Activated CD8-positive, alpha-beta memory T cell treated with anti-CD3 and anti-CD28 coated beads for 48 hours (primary cell): ENCODE results near the gene ASB7.

Experiments used
- DNase-seq, 3 experiments: peaks; one replicate each; pipeline ENCODE4 v3.0.0-alpha.2; 2020; ENCODE audit warnings: low read depth in 2 of 3, low spot score in 2 of 3

ASB7 gene

DNA sequence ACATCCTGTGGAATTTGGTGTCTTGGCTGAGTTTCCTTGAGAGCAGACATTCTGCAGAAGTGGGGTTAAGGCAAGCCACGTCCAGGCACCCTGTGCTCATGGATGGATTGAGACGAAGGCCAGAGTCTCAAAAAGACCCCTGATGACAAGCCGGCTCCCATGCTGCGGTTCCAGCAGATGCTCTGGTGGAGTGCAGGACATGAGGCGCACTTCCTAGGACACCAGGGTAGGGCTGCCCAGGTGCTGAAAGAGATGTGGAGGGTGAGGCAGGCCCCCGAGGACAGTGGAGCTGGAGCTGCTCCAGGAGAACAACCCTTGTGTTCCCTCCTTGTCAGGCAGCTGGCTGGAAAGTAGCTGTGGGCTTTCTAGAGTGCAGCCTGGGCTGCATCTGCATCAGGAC is 81.0 kb downstream of the ASB7 start:
- DNase-seq = no peak

DNA sequence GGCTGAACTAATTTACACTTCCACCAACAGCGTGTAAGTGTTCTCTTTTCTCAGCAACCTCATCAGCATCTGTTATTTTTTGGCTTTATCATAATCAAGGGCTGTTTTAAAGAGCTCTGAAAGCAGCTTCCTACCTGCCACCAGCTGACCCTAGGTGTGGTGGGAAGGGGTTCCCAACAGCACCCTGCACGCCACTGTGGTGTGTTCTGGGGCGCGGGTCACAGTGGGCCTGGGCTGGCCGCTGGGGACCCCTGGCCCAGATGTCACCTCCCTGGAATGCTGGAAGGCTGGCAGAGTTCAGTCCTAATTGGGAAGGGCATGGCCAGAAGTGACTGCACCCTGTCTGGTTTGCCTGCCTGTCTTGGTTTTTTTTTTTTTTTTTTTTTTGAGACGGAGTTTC is 82.2 kb downstream of the ASB7 start:
- DNase-seq = no peak

DNA sequence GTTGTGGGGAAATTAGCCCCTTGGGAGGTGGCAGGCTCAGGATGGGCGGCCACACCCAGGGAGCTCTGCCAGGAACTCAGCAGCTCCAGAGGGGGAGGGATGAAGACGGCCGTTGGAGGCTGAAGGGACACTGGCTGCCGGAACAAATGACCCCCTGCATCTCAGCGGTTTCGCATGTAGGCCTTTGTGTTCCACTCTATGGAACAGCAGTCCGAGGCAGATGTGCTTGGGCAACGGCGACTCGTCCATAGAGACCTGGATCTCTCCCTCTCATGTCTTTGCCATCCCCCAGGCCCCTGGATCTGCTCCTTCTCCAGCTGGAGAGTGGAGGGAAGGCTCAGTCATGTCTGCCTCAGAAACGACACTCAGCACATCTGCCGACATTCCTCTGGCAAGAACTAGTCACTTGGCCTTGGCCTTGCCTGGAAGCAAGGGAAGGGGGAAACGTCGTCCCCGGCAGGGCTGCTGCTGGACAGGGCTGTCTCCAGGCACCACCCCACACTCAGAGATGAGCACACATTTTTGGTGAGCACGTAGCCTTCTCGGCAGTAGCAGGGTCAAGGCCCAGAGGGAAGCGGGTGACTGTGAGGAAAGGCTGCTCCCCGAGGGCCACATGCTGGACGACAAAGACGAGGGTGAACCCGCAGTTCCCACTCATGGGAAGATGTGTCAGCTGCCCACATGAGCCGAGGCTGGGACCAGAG is 83.8 kb downstream of the ASB7 start:
- no peak for DNase-seq

DNA sequence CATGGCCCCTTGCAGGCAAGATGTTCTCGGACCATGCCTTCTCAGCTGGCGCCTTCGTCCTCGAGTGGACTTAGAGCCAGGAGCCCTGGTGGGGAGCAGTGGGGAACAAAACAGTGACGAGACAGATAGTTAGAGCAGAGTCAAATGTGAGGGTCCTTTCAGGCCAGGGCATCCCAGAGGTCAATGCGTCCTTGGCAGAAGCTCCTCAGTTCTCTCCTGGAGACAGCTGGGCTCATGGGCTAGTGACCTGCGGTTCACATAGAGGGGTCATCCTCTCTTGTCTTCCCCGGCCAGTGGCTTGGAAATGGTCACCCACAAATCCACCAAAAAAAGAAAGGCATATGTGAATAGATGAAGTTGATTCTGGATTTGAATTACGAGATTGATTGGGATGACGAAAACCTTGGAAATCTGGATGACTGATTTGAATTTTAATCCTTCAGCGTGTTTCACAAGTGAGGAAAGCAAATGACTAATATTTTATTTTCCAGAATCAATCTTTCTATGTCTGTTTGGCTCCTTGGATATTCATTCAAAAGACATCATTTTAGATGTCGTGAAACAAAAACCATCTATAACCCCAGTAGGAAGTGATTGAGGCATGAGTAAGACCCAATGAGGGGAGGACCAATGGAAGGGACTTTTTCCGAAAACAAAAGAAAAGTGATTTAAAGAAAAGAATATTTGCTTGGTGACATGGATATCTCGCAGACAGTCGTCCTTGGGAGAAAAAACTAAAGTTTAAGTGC is 84.5 kb downstream of the ASB7 start:
- no peak for DNase-seq

DNA sequence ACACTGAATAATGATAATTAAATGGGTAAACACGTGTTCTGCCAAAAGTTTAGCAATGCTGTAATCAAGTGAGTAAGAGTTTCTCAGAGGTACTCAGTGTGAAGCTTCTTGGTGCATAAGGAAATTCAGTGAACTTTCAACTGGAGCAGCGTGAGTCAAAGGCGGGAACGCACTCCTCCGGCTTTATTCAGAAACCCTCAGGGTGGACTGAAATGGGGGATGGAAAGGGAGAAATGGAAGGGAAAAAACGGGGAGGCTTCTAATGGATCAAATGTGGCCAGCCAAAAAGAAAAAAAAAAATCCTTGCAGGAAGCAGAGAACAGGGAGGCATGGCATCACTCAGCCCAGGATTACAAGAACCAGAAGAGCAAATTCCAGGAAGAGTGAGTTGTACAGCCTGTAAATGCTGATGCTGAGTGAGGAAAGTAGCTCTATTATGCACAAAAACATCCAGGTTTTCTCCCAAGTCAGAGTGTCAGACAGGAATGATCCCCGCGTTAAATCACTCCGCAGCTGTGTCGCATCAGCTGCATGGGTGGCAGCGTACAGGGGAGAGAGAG is 85.3 kb downstream of the ASB7 start:
- DNase-seq = no peak

DNA sequence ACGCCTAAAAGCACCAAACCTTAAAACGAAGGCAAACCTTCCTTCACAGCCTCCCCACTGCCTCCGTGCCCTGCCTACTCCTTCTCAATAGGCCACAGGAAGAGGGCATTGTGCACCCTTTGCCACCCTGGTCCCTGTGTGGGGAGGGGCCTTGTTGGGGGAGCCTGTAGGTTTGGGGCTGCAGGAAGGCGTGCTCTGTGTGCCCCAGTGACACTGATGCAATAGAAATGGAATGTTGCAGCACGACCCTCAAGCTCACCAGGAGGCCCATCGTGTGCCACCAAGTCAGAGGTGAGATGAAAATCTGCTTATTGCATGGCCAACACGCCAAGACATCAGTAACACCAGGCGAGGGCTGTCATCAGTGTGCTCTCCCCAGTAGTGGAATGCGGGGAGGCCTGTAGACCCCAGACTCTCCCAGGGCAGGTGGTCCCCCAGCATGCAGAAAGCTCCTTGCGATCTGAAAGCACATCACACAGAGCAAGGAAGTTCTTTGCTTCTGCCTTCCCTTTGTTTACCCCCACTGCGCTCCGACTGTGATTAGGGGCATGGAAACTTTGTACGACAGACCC is 86.2 kb downstream of the ASB7 start:
- no peak for DNase-seq

DNA sequence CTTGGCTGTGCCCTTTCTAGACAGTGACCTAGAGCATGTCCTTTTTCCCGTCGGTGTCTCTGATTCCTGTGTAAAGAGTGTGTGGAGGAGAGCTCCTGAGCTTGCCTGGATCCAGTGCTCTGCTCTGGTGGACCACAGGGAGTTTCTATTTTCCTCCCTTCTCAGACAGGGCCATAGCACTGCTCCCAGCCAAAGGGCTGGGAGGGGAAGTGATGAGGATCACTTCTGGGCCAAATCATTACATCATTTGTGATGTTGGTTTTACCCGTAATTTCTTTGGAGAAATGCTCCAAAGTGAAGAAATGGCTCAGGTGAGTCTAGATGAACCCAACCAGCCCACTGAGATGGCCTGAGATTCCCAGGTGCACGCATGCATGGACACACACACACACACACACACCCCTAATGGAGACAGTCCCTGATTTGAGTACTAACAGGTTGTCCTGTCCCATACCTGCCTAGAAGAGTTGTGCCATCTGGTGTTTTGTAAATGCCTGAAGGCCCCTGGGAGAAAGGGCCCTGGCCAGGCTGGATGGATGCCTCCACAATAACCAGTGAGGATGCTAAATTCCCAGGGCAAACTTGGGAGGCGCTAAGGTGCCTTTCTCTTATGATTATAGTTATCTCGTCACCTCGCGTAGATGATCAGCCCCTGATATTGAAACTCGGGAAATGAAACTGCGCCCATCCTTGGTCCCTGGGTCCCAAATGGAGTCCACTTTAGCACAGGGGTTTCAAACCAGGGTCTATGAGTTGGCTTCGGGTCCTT is 86.9 kb downstream of the ASB7 start:
- no peak for DNase-seq

DNA sequence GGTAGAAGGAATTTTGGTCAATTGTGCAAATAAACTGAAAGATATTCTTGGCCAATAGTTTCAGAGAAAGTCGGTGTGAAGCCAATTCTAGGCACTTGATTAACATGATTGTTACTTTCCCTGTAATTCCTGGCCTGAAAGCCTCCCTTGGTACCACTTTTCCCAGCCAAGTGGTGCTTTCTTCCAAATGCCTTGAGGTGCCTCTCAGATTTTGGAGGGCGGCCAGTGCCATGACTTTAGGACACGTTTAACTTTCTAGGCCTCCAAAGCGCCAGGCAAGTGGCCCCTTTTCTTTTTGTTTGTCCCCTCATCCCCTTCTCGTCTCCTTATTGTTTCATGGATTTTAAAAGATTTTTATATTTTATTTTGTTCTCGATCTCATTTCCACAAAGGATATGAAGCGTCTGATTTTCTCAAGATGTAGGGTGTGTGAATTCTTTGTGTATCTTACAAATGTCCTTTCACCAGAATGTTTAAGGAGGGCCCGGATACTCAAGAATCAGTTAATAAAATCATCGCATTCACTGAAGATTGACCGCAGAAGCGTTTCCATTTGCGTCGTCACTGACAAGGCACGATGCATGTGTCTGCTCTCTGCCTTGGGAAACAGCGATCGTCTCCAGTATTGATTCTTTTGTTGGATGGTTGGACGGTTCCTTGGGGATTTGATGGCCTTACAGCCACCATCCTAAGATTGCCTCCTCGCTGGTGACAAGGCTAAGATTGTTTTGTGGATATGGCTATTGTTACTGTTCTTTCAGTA is 87.8 kb downstream of the ASB7 start:
- no peak for DNase-seq

DNA sequence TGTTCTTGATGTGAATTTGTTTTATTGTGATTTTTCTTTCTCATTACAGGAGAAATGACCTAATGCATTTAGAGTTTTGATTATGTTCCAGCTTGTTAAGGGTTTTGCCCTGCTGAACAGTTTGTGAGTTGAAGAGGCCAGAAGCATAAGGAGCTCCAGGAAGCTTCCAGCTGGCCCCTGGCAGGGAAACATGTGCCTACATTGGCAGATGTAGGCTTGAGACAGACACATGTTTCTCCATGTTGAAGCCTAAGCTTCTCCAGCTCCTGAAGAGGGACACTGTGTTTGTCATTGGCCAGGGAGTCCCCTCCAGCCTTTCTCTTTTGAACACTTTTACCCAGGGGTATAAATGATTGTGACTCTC is 88.4 kb downstream of the ASB7 start:
- DNase-seq = no peak

DNA sequence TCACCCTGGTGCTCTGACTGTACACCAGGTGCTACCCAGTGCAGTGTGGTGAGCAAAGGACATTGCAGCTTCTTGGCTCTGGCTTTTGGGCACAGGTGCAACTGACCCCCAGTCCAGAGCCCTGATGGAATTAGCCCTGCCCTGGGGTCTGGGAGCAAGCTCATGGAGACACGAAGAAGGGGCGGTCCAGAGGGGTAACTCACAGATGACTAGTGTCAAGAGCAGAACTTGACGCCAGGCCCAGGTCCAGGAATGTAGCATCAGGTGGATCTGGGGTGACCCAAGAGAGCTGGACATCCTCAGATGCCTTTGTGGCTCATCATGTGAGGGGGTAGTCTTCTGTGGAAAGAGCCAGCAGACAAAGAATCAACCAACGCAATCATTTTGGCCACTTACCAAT is 88.9 kb downstream of the ASB7 start:
- DNase-seq = no peak

DNA sequence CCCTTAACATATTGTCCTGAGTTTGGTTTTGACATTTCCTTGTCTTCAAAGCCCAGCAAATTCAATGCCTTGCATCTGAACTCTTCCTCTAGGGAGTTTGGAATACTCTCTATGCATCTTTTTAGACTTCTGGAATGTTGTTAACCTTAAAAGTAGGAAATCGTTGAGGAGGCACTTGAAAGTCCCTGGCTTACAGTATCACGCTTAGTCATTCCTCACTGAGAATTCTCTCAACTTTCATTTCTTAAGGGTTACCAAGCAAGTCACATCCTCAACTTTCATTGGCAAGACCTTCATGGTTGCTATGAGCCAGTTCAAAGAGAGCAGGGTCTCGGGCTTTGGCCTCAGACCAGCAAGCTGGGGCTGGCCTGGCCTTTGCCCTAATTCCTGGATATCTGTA is 89.9 kb downstream of the ASB7 start:
- DNase-seq = no peak

DNA sequence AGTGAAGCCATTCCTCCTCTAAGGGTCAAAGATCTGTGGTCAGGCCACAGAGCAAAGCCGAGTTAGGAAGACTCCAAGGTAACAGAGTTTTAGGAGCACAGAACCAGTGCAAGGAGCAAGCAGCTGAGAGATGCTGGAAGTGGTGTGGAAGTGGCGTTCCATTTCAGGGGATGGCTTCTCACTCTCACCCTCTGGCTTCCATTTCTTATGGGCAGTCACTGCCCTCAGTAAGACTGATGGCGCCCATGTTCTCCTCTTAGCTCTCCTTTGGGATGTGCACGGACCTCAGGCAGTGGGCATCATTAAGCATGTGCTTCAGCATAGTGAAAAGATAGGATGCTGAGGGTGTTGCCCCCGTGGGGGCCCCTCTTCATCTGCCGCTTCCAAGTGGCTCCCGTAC is 90.3 kb downstream of the ASB7 start:
- no peak for DNase-seq

DNA sequence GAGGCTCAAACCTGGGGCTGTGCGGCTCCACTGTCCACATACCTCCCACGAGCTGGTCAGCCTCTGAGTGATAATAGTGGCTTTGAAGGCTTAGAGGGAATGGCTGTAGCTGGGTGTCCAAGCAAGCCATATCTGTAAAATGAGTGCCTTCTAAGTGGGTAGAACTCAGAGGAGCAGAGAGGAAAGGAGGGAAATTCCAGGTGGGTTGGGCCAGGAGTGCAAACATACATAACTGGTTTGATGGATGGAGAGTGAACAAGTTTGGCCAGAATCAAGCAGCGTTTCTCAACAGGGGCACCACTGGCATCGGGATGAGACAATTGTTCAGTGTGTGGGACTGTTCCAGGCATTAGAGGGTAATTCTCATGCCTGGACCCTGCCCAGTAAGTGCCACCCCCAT is 91.1 kb downstream of the ASB7 start:
- no peak for DNase-seq

DNA sequence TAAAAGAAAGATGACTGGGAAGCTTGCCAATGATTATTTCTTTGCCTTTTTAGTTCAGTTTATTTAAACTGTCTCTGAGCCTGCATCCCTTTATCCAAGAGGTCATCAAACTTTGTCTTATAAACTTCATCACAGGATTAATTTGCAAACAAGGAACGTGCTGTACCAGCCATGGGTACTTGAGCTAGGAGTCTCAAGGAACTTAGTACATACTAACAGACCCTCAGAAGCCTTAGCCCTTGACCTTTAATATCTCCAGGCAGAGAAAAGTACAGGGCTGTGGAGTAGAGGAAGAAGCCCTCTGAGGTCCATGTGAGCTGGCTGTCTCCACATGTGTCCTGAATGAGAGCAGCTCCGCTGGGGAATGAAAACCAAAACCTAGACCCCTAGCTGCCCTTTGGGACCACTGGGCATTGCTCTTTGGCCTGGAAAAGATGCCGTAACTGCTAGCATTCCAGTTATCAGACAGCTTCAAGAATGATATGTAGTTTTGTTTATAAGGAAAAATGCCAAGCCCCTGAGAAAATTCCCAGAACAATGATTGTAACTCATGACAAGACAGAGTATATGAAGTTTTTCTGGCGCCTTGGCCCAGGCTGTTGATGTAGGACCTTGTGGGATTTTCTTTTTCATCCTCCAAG is 92.1 kb downstream of the ASB7 start:
- no peak for DNase-seq

DNA sequence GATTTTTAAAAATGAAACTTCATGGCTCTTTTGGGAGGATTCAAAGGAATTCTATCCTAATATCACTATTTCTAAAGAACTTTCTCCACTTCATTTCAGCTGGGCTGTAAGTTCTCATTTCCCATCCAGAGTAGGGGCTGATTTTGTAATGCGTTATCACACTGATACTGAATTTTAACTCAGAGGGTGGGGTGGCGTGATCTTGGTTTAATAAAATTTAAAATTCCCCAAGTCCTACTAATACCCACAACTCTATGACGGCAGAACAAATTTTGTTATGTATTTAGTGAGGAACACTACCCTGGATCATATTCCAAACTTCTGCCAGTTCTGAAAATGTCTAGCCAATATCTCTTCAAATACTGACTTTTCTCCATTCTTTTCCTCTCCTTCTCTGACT is 92.7 kb downstream of the ASB7 start:
- no peak for DNase-seq

DNA sequence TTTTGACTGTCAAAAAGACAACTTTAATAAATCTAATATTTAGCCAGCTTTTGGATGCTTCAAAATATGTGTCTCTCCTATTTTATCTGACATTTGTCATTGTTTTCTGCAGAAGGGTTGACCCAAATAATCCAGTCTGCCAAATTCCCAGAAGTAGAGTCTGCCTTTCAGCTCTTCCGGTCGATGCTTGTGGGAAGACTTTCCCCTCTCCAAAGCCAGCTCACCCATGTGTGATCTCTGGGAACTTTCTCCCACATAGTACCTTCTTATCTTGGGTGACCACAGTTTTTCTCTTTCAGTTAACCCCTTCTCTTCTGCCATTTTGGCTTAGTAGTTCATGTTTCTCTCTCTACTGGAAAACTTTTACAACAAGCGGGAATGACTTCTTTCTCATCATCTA is 94.1 kb downstream of the ASB7 start:
- DNase-seq = no peak
